GM21381 (cell line): ENCODE results near the gene HOXA7.

Experiments
- ATAC-seq: cut with Tn5 transposase; IDR thresholded peaks from one replicate; pipeline ENCODE4 v1.9.1; 2021; ENCODE audit warnings: mild to moderate bottlenecking, moderate library complexity; ENCODE audit not compliant: unreplicated experiment

Gene HOXA7

DNA sequence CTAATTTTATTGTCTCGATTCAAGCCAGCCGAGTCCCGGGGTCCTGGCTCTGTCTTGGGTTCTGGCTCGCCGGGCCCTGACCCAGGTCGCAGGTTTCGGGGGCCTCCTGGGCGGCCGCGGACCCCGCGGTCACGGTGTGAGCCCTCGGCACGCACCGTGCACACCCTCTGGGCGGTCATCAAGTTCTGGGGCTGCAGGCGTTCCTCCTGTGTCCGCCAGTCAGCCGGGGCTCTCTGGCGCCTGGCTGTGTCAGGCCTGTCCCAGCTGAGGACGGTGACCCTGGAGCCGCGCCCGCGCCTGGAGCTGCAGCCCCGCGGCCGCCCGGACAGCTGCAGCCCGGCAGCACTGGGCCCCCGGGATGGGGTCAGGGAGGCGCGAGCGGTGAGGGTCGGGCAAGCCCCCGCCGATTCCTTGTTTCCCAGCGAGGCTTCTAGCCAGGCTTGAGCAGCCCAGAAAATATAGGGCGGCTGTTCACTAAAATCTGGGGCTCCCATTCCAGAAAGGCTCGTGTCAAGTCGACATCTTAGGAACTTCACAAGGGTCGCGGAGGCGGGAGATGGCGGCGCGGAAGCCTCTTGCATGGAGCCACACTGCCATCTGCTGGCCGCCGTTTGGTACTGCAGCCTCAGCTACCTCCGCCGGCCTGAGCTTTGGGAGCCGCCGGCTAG, 4.2 kb upstream of the HOXA7 start:
- ATAC-seq: no peak

- no peak for ATAC-seq
Observed at GRCh38 chr7:27160145-27160545, 3.7 kb upstream of the HOXA7 start.

DNA sequence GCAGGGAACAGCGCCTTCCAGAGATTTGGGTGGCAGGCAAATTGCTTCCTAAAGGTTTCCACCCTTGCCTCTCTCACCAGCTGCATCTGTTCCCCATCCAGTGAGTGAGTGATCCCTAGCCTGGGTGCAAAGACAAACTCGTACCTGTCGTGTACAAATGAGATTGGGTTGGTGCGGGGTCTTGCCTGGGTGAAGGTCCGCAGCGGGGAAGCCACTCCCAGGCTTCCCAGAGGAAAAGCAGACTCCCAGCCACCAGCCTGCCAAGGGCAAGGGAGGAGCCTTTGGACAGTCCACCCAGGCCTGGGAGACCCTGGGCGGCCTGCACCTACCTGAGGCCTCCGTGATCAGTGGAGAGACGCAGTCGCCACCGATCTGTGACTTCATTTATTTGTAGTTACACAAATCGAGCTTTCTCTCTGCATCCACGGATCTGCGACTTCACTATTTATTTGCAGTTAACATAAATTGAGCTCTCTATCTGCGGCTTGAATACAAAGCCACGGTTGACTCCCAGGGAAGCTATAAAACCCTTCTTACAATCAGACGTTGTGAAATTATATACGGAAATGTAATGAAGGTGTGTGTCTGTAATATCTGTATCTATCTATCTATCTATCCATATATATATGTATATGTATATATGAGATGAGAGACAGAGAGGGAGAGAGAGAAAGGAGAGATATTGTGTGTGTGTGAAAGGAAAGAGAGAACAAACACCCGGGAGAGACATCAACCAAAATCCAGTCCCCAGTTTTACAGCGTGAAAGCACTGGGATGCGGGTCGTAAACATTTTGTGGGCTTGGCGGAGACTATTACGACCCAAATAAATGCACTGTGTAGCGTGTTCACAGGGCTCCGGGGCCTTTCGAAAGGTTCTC, 3.0 kb upstream of the HOXA7 start:
- ATAC-seq: no peak

DNA sequence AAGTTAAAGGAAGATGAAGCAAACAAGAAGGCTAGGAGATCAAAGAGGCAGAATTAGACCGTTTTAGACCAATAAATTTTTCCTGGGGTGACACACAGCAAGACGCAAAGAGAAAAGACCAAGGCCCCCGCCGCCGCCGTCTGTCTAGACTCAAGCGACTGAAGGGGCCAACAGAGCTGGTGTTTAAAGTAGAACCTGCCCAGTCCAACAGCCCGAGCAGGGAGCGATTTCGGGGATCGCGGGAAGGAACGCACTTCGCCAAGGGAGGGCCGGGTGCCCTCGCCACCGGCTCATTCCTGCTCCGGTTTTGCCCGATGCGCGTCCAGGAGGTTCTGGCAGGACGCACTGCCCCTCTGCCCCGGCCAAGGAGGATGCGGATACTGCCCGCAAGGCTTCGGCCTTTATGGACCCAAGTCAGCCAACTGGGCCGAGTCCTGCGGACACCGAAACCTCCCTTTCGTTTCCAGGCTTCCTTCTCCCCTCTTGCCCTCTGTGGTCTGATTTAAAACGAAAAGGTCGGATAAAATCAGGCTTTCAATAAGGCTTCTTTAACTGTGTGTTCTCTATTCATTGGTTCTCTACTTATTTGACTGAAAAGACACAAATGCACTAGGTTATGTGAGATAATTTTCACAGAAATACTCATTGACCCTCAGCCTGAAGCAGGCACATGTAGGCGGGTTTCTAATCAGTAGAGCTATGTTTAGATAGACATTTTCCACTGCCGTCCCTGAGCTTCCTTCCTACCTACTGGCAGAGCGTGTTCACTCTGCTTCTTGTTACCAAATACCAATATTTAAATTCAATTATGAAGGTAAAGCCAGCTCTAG, 2.2 kb upstream of the HOXA7 start:
- ATAC-seq: no peak

- ATAC-seq: no peak
Observed at GRCh38 chr7:27157702-27158431, 1.4 kb upstream of the HOXA7 start.

GRCh38 chr7:27156916-27157701, 634 bp upstream of the HOXA7 start:
- no peak for ATAC-seq

GRCh38 chr7:27155816-27156507, 513 bp downstream of the HOXA7 start:
- ATAC-seq: no peak

GRCh38 chr7:27154901-27155815, 1.3 kb downstream of the HOXA7 start:
- ATAC-seq: no peak

- ATAC-seq: no peak
Observed at GRCh38 chr7:27154369-27154768, 2.1 kb downstream of the HOXA7 start.

- no peak for ATAC-seq
Observed at GRCh38 chr7:27153526-27153925, 2.9 kb downstream of the HOXA7 start.

- no peak for ATAC-seq
Observed at GRCh38 chr7:27152816-27153442, 3.5 kb downstream of the HOXA7 start.

GRCh38 chr7:27151931-27152815, 4.3 kb downstream of the HOXA7 start, which contains the start of gene HOXA3:
Gene HOXA3, minus strand, starts transcription at chr7:27152583. Its CDS starts 41,943 bp downstream, at chr7:27110640.
- no peak for ATAC-seq

DNA sequence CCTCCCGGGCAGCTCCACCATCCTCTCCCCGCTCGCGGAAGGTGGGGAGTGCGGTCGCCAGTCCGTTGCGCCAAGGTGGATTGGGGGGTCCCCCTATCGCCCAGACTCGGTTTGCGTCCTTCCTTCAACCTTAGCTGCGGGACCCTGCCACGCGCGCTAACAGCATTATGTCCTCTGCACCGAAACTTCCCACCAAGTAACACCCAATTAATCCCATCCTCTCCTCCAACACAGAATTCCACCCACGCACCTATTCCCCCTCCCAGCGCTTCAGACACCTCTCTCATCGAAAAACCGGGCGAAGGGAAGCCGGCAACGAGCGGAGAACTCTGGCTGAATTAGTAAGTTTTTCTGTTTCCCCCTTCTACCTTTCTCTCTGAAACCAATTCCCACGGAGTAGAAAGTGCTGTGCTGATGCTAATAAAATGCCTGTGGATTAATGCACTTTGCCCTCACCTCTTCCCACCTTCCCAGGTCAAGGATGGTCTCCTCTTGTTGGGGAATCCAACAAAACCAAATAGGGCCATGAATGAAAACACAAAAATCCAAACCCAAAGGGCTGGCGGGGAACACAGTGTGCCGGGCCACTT, 5.0 kb downstream of the HOXA7 start:
- no peak for ATAC-seq

GRCh38 chr7:27150568-27151340, 5.7 kb downstream of the HOXA7 start:
- ATAC-seq: peak; percentile 88

GRCh38 chr7:27149842-27150567, 6.5 kb downstream of the HOXA7 start:
- no peak for ATAC-seq
